Measurements from ENCODE around the gene TTC21B. TPM values are rescaled to one million over a fixed set of nuclear protein-coding genes. Genes with fewer than 3 reads are reported as not detected.
"Not testable (repeated sequence)": the region's sequence is repeated elsewhere in the genome, so short reads cannot be mapped to it uniquely, and the experiment has no call there.

TTC21B gene
- polyA plus RNA-seq, 1 donor, result 17.8 TPM

GRCh38 chr2:165871025-165871424 lies 82.6 kb downstream of the TTC21B start:
- H3K27ac ChIP-seq (ENCODE audit: low read length), result no peak overlapping the region
- DNase-seq, result no peak
- peaks cover 7% of the 10 kb centered on the region for H3K36me3 ChIP-seq (ENCODE audit: control insufficient read depth, insufficient read depth, low read length)
- H3K4me3 ChIP-seq (ENCODE audit: low read length), result no peak overlapping the region
- H3K9me3 ChIP-seq (ENCODE audit: control insufficient read depth, low read depth, low read length), result no peaks in the 10 kb centered on the region
- 75% methylated on average over 2 of the region's 2 CpGs for WGBS (ENCODE audit: insufficient coverage, low lambda C conversion rate)
- H3K4me1 ChIP-seq (ENCODE audit: control insufficient read depth, insufficient read depth, low read length), result peaks cover 8% of the 10 kb centered on the region
- no peaks in the 10 kb centered on the region for H3K27me3 ChIP-seq (ENCODE audit: control insufficient read depth, insufficient read depth, low read length)

DNA sequence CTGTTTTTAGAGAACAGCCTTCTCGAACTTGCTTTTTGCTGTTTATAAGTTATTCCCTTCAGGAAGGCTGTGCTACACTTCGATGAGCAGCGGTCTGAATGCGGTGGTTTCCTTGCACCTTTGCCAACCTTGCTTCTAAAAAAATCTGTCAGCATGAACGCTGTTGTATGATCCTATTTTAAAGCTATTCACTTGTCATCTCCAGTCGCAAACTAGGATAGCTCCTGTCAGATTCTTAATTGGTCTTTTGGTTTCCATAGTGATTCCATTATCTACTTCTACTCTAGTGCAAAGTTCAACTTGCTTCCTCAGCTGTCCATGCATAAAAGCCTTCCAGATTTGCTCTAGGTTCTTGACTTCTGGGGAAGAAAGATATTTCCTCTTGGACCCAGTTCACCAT lies 83.2 kb downstream of the TTC21B start:
- 64% methylated on average over 6 of the region's 6 CpGs for WGBS (ENCODE audit: insufficient coverage, low lambda C conversion rate)
- H3K9me3 ChIP-seq (ENCODE audit: control insufficient read depth, low read depth, low read length), result no peaks in the 10 kb centered on the region
- DNase-seq, result peak; percentile 41 to 68
- H3K27ac ChIP-seq (ENCODE audit: low read length), result no peak overlapping the region
- H3K36me3 ChIP-seq (ENCODE audit: control insufficient read depth, insufficient read depth, low read length), result peaks cover 7% of the 10 kb centered on the region
- H3K4me3 ChIP-seq (ENCODE audit: low read length), result no peak overlapping the region
- H3K4me1 ChIP-seq (ENCODE audit: control insufficient read depth, insufficient read depth, low read length), result peaks cover 8% of the 10 kb centered on the region
- no peaks in the 10 kb centered on the region for H3K27me3 ChIP-seq (ENCODE audit: control insufficient read depth, insufficient read depth, low read length)

DNA sequence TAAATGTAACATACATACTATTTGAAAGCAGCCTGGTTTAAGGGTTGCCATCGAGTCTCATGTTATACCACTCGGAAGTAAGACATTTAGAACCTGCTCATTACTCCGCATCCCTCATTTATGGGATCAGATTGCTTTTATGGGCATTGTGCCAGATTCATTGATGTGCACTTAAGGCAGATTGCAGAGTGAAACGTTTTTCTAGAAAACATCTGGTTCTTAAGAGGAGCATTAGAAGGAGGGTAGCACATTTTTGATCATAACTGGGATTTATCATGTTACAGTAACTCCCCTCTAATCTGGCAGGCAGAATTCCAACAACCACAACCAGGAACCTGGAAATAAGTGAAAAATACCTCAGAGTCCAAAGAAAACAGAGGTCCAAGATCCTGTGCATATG lies 85.4 kb downstream of the TTC21B start:
- Histone ChIP-seq H3K36me3 (ENCODE audit: control insufficient read depth, insufficient read depth, low read length) (peaks cover 4% of the 10 kb centered on the region), H3K27ac (ENCODE audit: low read length) (no peak overlapping the region), H3K9me3 (ENCODE audit: control insufficient read depth, low read depth, low read length) (no peaks in the 10 kb centered on the region), H3K27me3 (ENCODE audit: control insufficient read depth, insufficient read depth, low read length) (no peaks in the 10 kb centered on the region), H3K4me1 (ENCODE audit: control insufficient read depth, insufficient read depth, low read length) (peaks cover 8% of the 10 kb centered on the region), H3K4me3 (ENCODE audit: low read length) (no peak overlapping the region)
- no CpG with 5 or more reads among the region's 4 CpGs for WGBS (ENCODE audit: insufficient coverage, low lambda C conversion rate)
- DNase-seq, result no peak

- Histone ChIP-seq H3K4me1 (ENCODE audit: control insufficient read depth, insufficient read depth, low read length) (no peaks in the 10 kb centered on the region), H3K27me3 (ENCODE audit: control insufficient read depth, insufficient read depth, low read length) (no peaks in the 10 kb centered on the region), H3K27ac (ENCODE audit: low read length) (no peak overlapping the region), H3K9me3 (ENCODE audit: control insufficient read depth, low read depth, low read length) (no peaks in the 10 kb centered on the region), H3K36me3 (ENCODE audit: control insufficient read depth, insufficient read depth, low read length) (peaks cover 4% of the 10 kb centered on the region), H3K4me3 (ENCODE audit: low read length) (no peak overlapping the region)
- DNase-seq, result no peak
- WGBS (ENCODE audit: insufficient coverage, low lambda C conversion rate), result 50% methylated on average over 2 of the region's 6 CpGs
These were observed 89.3 kb downstream of the TTC21B start for GRCh38 chr2:165864296-165864695.

DNA sequence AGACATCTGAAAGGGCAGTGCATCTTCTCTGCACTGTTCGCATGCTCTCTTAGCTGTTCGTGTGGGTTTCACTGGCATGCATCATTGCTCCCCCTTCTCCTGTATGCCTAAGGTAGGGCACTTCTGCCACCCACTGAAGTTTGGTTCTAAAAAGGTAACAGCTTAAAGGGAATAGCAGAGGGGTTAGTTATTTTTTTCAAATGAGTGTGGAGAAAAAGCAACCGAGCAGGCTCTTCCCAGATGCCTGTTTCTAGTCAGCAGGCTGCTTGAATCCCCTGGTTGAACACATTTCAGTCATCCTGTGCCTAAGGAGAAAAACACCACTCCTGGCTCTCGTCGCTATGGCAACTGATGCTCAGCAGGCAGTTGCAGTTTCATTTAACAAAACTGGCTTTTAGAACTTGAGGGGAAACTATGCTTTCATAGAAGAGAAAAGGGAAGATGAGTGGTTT lies 89.7 kb downstream of the TTC21B start:
- H3K27me3 ChIP-seq (ENCODE audit: control insufficient read depth, insufficient read depth, low read length), result no peaks in the 10 kb centered on the region
- peaks cover 4% of the 10 kb centered on the region for H3K36me3 ChIP-seq (ENCODE audit: control insufficient read depth, insufficient read depth, low read length)
- DNase-seq, result no peak
- no peaks in the 10 kb centered on the region for H3K4me1 ChIP-seq (ENCODE audit: control insufficient read depth, insufficient read depth, low read length)
- H3K9me3 ChIP-seq (ENCODE audit: control insufficient read depth, low read depth, low read length), result no peaks in the 10 kb centered on the region
- 90% methylated on average over 2 of the region's 5 CpGs for WGBS (ENCODE audit: insufficient coverage, low lambda C conversion rate)
- H3K27ac ChIP-seq (ENCODE audit: low read length), result no peak overlapping the region
- H3K4me3 ChIP-seq (ENCODE audit: low read length), result no peak overlapping the region

- not testable (repeated sequence) for H3K4me3 ChIP-seq (ENCODE audit: low read length); H3K27me3 ChIP-seq (ENCODE audit: control insufficient read depth, insufficient read depth, low read length); H3K4me1 ChIP-seq (ENCODE audit: control insufficient read depth, insufficient read depth, low read length); H3K9me3 ChIP-seq (ENCODE audit: control insufficient read depth, low read depth, low read length); H3K27ac ChIP-seq (ENCODE audit: low read length); DNase-seq; H3K36me3 ChIP-seq (ENCODE audit: control insufficient read depth, insufficient read depth, low read length)
- 92% methylated on average over 2 of the region's 2 CpGs for WGBS (ENCODE audit: insufficient coverage, low lambda C conversion rate)
These were observed 92.5 kb downstream of the TTC21B start for GRCh38 chr2:165861083-165861482.

DNA sequence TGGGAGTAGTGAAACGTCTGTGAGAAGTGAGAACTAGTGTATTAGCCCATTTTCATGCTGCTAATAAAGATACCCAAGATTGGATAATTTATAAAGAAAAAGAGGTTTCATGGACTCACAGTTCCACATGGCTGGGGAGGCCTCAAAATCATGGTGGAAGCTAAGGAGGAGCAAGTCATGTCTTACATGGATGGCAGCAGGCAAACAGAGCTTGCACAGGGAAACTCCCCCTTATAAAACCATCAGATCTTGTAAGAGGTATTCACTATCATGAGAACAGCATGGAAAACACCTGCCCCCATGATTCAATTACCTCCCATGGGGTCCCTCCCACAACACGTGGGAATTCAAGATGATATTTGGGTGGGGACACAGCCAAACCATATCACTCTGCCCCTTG lies 93.9 kb downstream of the TTC21B start:
- DNase-seq; H3K36me3 ChIP-seq (ENCODE audit: control insufficient read depth, insufficient read depth, low read length); H3K27me3 ChIP-seq (ENCODE audit: control insufficient read depth, insufficient read depth, low read length); H3K4me3 ChIP-seq (ENCODE audit: low read length); H3K9me3 ChIP-seq (ENCODE audit: control insufficient read depth, low read depth, low read length); H3K27ac ChIP-seq (ENCODE audit: low read length); H3K4me1 ChIP-seq (ENCODE audit: control insufficient read depth, insufficient read depth, low read length): not testable (repeated sequence)
- WGBS (ENCODE audit: insufficient coverage, low lambda C conversion rate), result 100% methylated on average over 1 of the region's 2 CpGs

- H3K4me3 ChIP-seq (ENCODE audit: low read length), result no peak overlapping the region
- WGBS (ENCODE audit: insufficient coverage, low lambda C conversion rate), result no CpG with 5 or more reads among the region's 1 CpG
- no peak for DNase-seq
- H3K9me3 ChIP-seq (ENCODE audit: control insufficient read depth, low read depth, low read length), result peaks cover 10% of the 10 kb centered on the region
- no peaks in the 10 kb centered on the region for H3K27me3 ChIP-seq (ENCODE audit: control insufficient read depth, insufficient read depth, low read length)
- peaks cover 12% of the 10 kb centered on the region for H3K36me3 ChIP-seq (ENCODE audit: control insufficient read depth, insufficient read depth, low read length)
- H3K4me1 ChIP-seq (ENCODE audit: control insufficient read depth, insufficient read depth, low read length), result no peaks in the 10 kb centered on the region
- no peak overlapping the region for H3K27ac ChIP-seq (ENCODE audit: low read length)
These were observed 95.7 kb downstream of the TTC21B start for GRCh38 chr2:165857876-165858275.

- Histone ChIP-seq H3K9me3 (ENCODE audit: control insufficient read depth, low read depth, low read length) (peaks cover 33% of the 10 kb centered on the region), H3K27ac (ENCODE audit: low read length) (no peak overlapping the region), H3K27me3 (ENCODE audit: control insufficient read depth, insufficient read depth, low read length) (no peaks in the 10 kb centered on the region), H3K4me3 (ENCODE audit: low read length) (no peak overlapping the region), H3K4me1 (ENCODE audit: control insufficient read depth, insufficient read depth, low read length) (no peaks in the 10 kb centered on the region), H3K36me3 (ENCODE audit: control insufficient read depth, insufficient read depth, low read length) (peaks cover 12% of the 10 kb centered on the region)
- no peak for DNase-seq
These were observed 101.2 kb downstream of the TTC21B start for GRCh38 chr2:165852394-165852793.

GRCh38 chr2:165847001-165847400 lies 106.6 kb downstream of the TTC21B start:
- no peak overlapping the region for H3K27ac ChIP-seq (ENCODE audit: low read length)
- H3K36me3 ChIP-seq (ENCODE audit: control insufficient read depth, insufficient read depth, low read length), result no peaks in the 10 kb centered on the region
- no peak for DNase-seq
- no peak overlapping the region for H3K4me3 ChIP-seq (ENCODE audit: low read length)
- H3K27me3 ChIP-seq (ENCODE audit: control insufficient read depth, insufficient read depth, low read length), result no peaks in the 10 kb centered on the region
- WGBS (ENCODE audit: insufficient coverage, low lambda C conversion rate), result 50% methylated on average over 1 of the region's 2 CpGs
- H3K4me1 ChIP-seq (ENCODE audit: control insufficient read depth, insufficient read depth, low read length), result no peaks in the 10 kb centered on the region
- H3K9me3 ChIP-seq (ENCODE audit: control insufficient read depth, low read depth, low read length), result peaks cover 18% of the 10 kb centered on the region

DNA sequence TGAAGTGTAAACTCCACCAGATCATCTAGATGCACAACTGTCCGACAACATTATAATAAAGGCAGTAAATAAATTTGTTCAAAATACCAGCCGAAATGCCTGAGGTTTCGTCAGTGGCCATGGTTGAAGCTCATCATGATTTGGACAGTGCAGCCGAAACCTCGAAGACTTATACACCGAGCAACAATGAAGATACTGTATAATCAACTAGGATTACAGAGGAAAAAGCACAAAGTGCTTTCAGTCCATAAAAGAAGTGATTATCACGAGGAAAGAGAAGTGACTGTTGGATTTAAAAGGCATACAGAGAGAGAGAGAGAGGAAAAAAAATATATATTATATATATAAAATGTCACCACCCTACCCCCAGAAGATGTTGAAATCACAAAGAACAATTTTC lies 107.5 kb downstream of the TTC21B start:
- DNase-seq, result no peak
- peaks cover 3% of the 10 kb centered on the region for H3K36me3 ChIP-seq (ENCODE audit: control insufficient read depth, insufficient read depth, low read length)
- no peak overlapping the region for H3K27ac ChIP-seq (ENCODE audit: low read length)
- H3K4me1 ChIP-seq (ENCODE audit: control insufficient read depth, insufficient read depth, low read length), result no peaks in the 10 kb centered on the region
- H3K27me3 ChIP-seq (ENCODE audit: control insufficient read depth, insufficient read depth, low read length), result no peaks in the 10 kb centered on the region
- H3K9me3 ChIP-seq (ENCODE audit: control insufficient read depth, low read depth, low read length), result peaks cover 11% of the 10 kb centered on the region
- no peak overlapping the region for H3K4me3 ChIP-seq (ENCODE audit: low read length)
- WGBS (ENCODE audit: insufficient coverage, low lambda C conversion rate), result 100% methylated on average over 1 of the region's 7 CpGs

All from large intestine (tissue), 3 donors.